Transverse colon (tissue), 4 donors: ENCODE data around the gene CLEC4A.

Experiments used
- EP300 ChIP-seq: sonication (generic); formaldehyde crosslinking; IDR thresholded peaks from one replicate; pipeline ENCODE4 v1.6.1; 2017; ENCODE audit warnings: antibody characterized with exemption, low read depth
- POLR2A ChIP-seq: fragments of 450-650 bp; IDR thresholded peaks from one replicate; pipeline ENCODE4 v1.6.1; 2016; ENCODE audit warnings: antibody characterized with exemption, mild to moderate bottlenecking, moderate library complexity
- POLR2AphosphoS5 ChIP-seq, 3 donors: sonication (generic); formaldehyde crosslinking; IDR thresholded peaks; one replicate each; pipeline ENCODE4 v1.6.1; 2016; ENCODE audit warnings: antibody characterized with exemption in 3 of 3
- TF ChIP-seq, protein P1 (sequence below), 5 experiments: fragments of 200-600 bp in 3 of 5; fragments of 450-650 bp in 2 of 5; sonication (generic) in 3 of 5; IDR thresholded peaks; 1 replicate in 2 of 5; 2 replicates in 3 of 5; pipeline ENCODE4 v1.5.1; 2016 to 2017; ENCODE audit warnings: antibody characterized with exemption in 5 of 5, inconsistent platforms in 3 of 5, mild to moderate bottlenecking in 2 of 5, moderate library complexity in 1 of 5

DNA sequence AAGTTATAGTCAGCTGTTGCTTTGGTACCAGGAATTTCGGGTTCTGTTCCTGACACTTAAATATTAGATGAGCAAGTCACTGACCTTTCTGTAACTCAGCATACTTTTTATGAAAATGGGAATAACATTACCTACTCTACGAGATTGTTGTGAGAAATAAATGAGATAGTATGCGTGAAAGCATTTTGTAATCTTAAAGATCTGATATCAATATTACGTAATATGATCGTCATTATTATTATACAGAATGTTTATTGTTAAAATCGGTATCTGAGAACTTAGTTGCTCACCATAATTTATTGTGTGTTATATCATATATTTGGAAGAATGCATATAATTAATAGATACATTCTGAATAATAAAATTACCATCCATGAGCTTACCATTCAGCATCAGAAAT is 47.5 kb upstream of the CLEC4A start:
- TF ChIP-seq, protein P1, sequence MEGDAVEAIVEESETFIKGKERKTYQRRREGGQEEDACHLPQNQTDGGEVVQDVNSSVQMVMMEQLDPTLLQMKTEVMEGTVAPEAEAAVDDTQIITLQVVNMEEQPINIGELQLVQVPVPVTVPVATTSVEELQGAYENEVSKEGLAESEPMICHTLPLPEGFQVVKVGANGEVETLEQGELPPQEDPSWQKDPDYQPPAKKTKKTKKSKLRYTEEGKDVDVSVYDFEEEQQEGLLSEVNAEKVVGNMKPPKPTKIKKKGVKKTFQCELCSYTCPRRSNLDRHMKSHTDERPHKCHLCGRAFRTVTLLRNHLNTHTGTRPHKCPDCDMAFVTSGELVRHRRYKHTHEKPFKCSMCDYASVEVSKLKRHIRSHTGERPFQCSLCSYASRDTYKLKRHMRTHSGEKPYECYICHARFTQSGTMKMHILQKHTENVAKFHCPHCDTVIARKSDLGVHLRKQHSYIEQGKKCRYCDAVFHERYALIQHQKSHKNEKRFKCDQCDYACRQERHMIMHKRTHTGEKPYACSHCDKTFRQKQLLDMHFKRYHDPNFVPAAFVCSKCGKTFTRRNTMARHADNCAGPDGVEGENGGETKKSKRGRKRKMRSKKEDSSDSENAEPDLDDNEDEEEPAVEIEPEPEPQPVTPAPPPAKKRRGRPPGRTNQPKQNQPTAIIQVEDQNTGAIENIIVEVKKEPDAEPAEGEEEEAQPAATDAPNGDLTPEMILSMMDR (IDR thresholded peaks at IDR 0.05) = no peak
- TF ChIP-seq EP300 = no peak
- TF ChIP-seq POLR2A = no peak
- TF ChIP-seq POLR2AphosphoS5 (IDR thresholded peaks at IDR 0.05) = no peak
